HG03460 (cell line): ENCODE measurements around the gene SUGCT.
"Not testable (repeated sequence)": the region's sequence is repeated elsewhere in the genome, so short reads cannot be mapped to it uniquely, and the experiment has no call there.

Source experiments
- ATAC-seq: cut with Tn5 transposase; IDR thresholded peaks from one replicate; pipeline ENCODE4 v1.9.1; 2021; ENCODE audit not compliant: unreplicated experiment

Gene SUGCT

GRCh38 chr7:40138973-40139372 is 4.2 kb downstream of the SUGCT start:
- no peak for ATAC-seq

- not testable (repeated sequence) for ATAC-seq
Measured at GRCh38 chr7:40139891-40140290, 5.1 kb downstream of the SUGCT start.

GRCh38 chr7:40141916-40142315 is 7.1 kb downstream of the SUGCT start:
- ATAC-seq = not testable (repeated sequence)

DNA sequence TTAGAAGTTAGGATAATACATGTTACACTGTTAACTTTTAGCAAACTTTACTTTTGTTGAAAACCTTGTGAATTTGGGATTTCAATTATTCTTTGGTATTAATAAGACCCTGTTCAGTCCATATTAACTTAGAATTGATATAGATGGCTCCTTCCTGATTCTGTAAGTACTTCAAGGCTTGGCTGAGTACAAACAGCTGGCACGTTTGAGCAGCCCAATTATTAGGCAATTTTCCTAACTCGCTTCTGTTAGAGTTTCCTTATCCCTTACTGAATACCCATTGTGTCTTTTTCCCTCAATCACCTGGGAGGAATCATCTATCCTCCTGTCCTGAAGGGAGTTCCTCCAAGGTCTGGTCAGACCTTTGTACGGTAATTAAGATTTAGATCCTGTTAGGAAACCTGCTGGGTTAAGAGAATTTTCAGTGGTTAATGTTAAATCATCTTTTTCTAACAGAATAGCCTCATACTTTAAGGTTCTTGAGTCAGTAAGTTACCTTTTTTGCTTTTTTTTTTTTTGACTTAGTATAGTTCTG is 10.9 kb downstream of the SUGCT start:
- ATAC-seq = not testable (repeated sequence)

- no peak for ATAC-seq
Measured at GRCh38 chr7:40147371-40148246, 12.8 kb downstream of the SUGCT start.

DNA sequence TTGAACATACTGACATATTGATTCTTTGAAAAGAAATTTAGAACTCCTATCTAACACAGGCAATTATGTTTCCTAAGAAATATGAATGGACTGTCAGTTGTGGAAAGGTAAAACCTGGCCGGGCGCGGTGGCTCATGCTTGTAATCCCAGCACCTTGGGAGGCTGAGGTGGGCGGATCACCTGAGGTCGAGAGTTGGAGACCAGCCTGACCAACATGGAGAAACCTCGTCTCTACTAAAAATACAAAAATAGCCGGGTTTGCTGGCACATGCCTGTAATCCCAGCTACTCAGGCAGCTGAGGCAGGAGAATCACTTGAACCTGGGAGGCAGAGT is 13.4 kb downstream of the SUGCT start:
- ATAC-seq = not testable (repeated sequence)

GRCh38 chr7:40148671-40149070 is 13.9 kb downstream of the SUGCT start:
- no peak for ATAC-seq

GRCh38 chr7:40151504-40151903 is 16.7 kb downstream of the SUGCT start:
- ATAC-seq = no peak

DNA sequence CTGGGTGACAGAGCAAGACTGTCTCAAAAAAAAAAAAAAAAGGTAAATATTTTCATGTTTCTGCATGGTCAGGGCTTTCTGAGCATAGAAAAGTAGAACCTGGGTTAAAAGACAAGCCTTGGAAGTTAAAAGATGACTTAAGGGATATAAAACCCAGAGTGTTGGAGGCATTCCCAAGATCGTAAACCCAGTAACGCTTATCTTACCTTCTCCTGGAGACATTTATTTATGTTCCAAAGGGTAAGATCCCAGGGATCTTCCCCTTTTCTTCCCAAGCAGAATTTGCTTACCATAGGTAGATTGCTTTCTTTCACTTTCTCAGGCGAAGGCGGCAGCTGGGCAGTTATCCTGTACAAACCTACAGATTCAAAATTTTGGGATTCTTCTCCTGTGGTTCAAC is 22.2 kb downstream of the SUGCT start:
- ATAC-seq = no peak

GRCh38 chr7:40162516-40162915 is 27.7 kb downstream of the SUGCT start:
- ATAC-seq = no peak

- ATAC-seq = no peak
Measured at GRCh38 chr7:40165216-40165615, 30.4 kb downstream of the SUGCT start.

DNA sequence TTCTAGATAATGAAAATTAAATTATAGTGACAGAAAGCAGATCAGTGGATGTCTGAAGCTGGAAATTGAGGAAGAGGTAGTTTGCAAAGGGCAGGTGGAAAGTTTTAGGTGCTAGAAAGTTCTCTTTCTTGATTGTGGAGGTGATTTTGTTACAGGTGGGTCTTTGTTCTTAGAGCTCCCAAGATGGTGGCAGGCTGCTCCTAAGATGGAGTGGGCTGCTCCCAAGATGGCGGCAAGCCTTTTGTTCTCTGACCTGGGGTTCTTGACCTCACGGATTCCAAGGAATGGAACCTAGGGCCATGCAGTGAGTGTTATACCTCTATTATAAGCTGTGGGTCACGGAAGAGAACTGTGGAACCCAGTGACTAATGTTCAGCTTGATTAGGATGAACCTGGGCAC is 32.5 kb downstream of the SUGCT start:
- no peak for ATAC-seq

- not testable (repeated sequence) for ATAC-seq
Measured at GRCh38 chr7:40168266-40168665, 33.5 kb downstream of the SUGCT start.

GRCh38 chr7:40173121-40173520 is 38.3 kb downstream of the SUGCT start:
- ATAC-seq = not testable (repeated sequence)

- ATAC-seq = not testable (repeated sequence)
Measured at GRCh38 chr7:40175256-40175655, 40.5 kb downstream of the SUGCT start.

- no peak for ATAC-seq
Measured at GRCh38 chr7:40175725-40176510, 41.1 kb downstream of the SUGCT start.

GRCh38 chr7:40177071-40177470 is 42.3 kb downstream of the SUGCT start:
- ATAC-seq = no peak

DNA sequence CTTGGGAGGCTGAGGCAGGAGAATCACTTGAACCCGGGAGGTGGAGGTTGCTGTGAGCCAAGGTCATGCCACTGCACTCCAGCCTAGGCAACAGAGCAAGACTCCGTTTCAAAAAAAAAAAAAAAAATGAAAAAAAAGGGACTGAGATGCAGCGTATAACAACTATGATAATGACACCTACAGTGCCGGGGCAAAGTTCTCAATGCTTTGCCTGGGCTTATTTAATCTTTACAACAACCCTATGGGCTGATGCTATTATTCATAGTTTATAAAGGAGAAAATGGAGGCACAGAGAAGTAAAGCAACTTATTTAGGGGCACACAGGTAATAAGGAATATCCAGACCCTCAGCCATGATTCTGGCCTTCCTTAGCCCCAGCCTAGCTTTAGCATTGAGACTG is 47.6 kb downstream of the SUGCT start:
- no peak for ATAC-seq

DNA sequence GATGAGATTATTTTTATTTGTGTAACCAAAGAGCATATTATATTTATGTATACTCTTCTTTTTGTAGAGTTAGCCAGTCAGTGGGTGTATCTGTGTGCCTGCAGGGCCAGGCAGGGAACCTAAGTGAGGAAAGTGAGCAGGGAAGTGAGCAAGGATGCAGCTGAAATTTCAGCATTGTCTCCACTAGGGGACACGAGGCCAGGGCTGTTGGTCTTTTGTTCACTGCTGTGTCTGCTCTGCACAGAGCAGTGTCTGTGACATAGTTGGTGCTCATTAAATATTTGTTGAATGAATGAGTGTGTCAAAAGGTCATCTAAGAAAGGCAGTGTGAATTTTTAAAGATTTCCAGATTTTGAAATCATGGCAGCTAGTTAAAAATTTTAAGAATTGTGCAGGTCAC is 51.8 kb downstream of the SUGCT start:
- no peak for ATAC-seq

DNA sequence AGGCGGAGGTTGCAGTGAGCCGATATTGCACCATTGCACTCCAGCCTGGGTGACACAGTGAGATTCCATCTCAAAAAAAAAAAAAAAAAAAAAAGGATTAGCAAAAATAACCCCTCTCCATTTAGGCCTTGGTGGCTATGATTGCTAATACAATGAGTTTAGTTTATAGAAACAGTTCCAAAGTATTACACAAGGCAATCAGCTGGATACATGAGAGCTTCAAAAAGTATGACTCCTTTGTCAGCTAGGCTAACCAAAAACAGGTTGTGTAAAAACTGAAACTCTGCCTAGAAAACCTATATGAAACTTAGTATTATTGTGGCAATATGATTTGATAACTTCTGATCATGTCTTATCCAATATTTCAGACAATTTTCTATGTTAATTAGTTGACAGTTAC is 57.2 kb downstream of the SUGCT start:
- ATAC-seq = no peak

DNA sequence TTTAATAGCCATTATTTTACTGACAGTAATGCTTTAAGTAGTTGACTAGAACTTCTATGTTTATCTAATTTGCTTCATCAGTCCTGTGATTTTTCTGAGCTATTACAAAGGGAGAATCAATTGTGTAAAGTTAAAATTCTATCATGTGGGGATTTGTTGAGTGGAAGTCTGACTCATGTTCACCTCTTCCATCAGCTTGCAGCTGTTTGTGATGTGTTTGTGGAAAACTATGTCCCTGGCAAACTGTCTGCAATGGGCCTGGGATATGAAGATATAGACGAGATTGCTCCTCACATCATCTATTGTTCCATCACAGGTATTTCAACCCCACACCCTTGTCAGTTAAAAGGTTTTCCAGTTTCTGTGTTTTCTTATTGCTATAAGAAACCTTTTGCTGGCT is 59.9 kb downstream of the SUGCT start:
- no peak for ATAC-seq

DNA sequence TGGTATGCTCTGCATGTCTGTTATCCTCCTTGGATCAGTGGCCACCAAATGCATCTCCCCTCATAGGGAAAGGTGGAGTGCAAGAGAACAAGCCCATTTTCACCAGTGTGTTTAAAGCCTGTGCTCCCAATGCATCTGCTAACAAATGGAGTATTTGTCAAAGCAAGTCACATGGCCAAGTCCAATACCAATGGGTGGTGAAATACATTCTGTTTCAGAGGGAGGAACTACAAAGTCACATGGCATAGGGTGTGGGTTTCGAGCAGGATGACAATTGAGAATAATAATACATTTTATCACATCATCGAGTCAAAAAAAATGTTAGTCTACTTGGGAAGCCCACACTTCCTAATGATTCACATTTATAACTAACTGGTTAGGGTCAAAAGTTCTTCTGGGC is 62.7 kb downstream of the SUGCT start:
- no peak for ATAC-seq
